Right cardiac atrium (tissue), 5 donors: ENCODE measurements around the gene LDB3. TPM values are rescaled to one million over a fixed set of nuclear protein-coding genes. Genes with fewer than 3 reads are reported as not detected.

Source experiments
- ATAC-seq, 2 donors: fragments of 200-7000 bp; cut with Tn5 transposase; one replicate each; pipeline versions ENCODE4 v1.8.0 to v1.9.1; 2020; ENCODE audit warnings: moderate library complexity in 2 of 2, mild to moderate bottlenecking in 1 of 2
- DNase-seq, 3 donors: peaks; one replicate each; pipeline ENCODE4 v3.0.0-alpha.2; 2020
- H3K27ac ChIP-seq: one replicate; pipeline ENCODE4 v1.5.1; 2013; ENCODE audit warnings: mild to moderate bottlenecking, low read length, control low read depth, moderate library complexity
- H3K27me3 ChIP-seq: one replicate; pipeline ENCODE4 v1.6.1; 2013; ENCODE audit not compliant: control insufficient read depth, insufficient read depth
- H3K4me1 ChIP-seq: one replicate; pipeline ENCODE4 v1.6.1; 2013; ENCODE audit warnings: low read length; ENCODE audit not compliant: control insufficient read depth, insufficient read depth
- H3K4me3 ChIP-seq: one replicate; pipeline ENCODE4 v1.5.1; 2013; ENCODE audit warnings: low read length, control low read depth
- H3K9me3 ChIP-seq: one replicate; pipeline ENCODE4 v1.6.1; 2013; ENCODE audit warnings: low read length; ENCODE audit not compliant: control insufficient read depth
- WGBS: extraction: QIAGEN DNeasy Blood & Tissue Kit; methylation state at CpG from one replicate; pipeline ENCODE4 v1.1.7; 2013; 5-methylcytosine and 5-hydroxymethylcytosine counted together
- intact Hi-C, 4 donors: fragments of 100-400 bp; cut with DNase I; formaldehyde crosslinking; loops; one replicate each; pipeline versions ENCODE4 v1.11.0 to v1.14.0; 2022 to 2023
- polyA plus RNA-seq: library from polyadenylated mRNA; stranded (reverse); fragments of 200-250 nt; gene quantifications from one replicate; pipeline ENCODE4 v1.2.3, GENCODE V29; 2013
- total RNA-seq, 4 donors: library from RNA; stranded (reverse); fragmentation: NEBNext Ultra II Directional; extraction: Animal tissue kit (Norgen Biotek cat#: 25700); gene quantifications; one replicate each; pipeline ENCODE4 v1.2.1, GENCODE V29; 2021
- donor health status: healthy with polysubstance abuse.
- donor health status: DM: no; HTN: yes; CAD: no.
- donor health status: DM: no; HTN: no; CAD: no.
- donor health status: DM: no; HTN: yes; CAD: no; lungs with severe emphysema.
- donor health status: DM: yes; HTN: yes; CAD: no.

Gene LDB3
- total and polyA plus RNA-seq, 5 donors, result 738 to 1,223 (median 953) TPM

GRCh38 chr10:86757113-86757972, 89.0 kb downstream of the LDB3 start:
- Histone ChIP-seq H3K27me3 (no peaks in the 10 kb centered on the region), H3K27ac (peak overlapping the region; percentile 90), H3K4me1 (peaks cover 3% of the 10 kb centered on the region), H3K9me3 (no peaks in the 10 kb centered on the region), H3K4me3 (peak overlapping the region; percentile 70)
- DNase-seq, result peak; percentile 39 to 77 (median 75)
- peak in 1 of 2 donors; percentile 0 for ATAC-seq
- intact Hi-C loops, result loop anchor here in 2 of 4 donors (5.0 to 10.0 kb wide), 2 partner anchors 140 to 147 kb away; no protein-coding TSS in a partner anchor
- 3% methylated on average over 47 of the region's 47 CpGs for WGBS

- Histone ChIP-seq H3K4me3 (peak overlapping the region; percentile 70), H3K27me3 (no peaks in the 10 kb centered on the region), H3K4me1 (peaks cover 5% of the 10 kb centered on the region), H3K27ac (no peak overlapping the region), H3K9me3 (no peaks in the 10 kb centered on the region)
- no peak for ATAC-seq
- 21% methylated on average over 9 of the region's 9 CpGs for WGBS
- no peak for DNase-seq
- intact Hi-C loops, result loop anchor here in 3 of 4 donors (2.0 to 10.0 kb wide), 3 partner anchors 139 to 146 kb away; no protein-coding TSS in a partner anchor
Measured at GRCh38 chr10:86758189-86759072, 90.1 kb downstream of the LDB3 start.

GRCh38 chr10:86759073-86759672, 90.9 kb downstream of the LDB3 start:
- WGBS, result 34% methylated on average over 3 of the region's 3 CpGs
- H3K4me3 ChIP-seq, result peak overlapping the region; percentile 70
- ATAC-seq (no peak), DNase-seq (no peak)
- H3K4me1 ChIP-seq, result peaks cover 2% of the 10 kb centered on the region
- no peaks in the 10 kb centered on the region for H3K9me3 ChIP-seq
- intact Hi-C loops, result loop anchor here in 3 of 4 donors (2.0 to 10.0 kb wide), 3 partner anchors 138 to 146 kb away; no protein-coding TSS in a partner anchor
- H3K27me3 ChIP-seq, result no peaks in the 10 kb centered on the region
- H3K27ac ChIP-seq, result no peak overlapping the region

GRCh38 chr10:86763404-86763803, 95.1 kb downstream of the LDB3 start:
- intact Hi-C loops, result no loop called here
- no peak overlapping the region for H3K27ac ChIP-seq
- no peaks in the 10 kb centered on the region for H3K27me3 ChIP-seq
- H3K9me3 ChIP-seq, result no peaks in the 10 kb centered on the region
- H3K4me1 ChIP-seq, result peaks cover 2% of the 10 kb centered on the region
- ATAC-seq, result peak in 1 of 2 donors; percentile 42
- H3K4me3 ChIP-seq, result no peak overlapping the region
- 56% methylated on average over 5 of the region's 5 CpGs for whole genome bisulfite sequencing
- DNase-seq, result no peak

GRCh38 chr10:86765548-86765947, 97.2 kb downstream of the LDB3 start:
- no peaks in the 10 kb centered on the region for H3K9me3 ChIP-seq
- intact Hi-C loops, result no loop called here
- no peak overlapping the region for H3K27ac ChIP-seq
- H3K4me3 ChIP-seq, result no peak overlapping the region
- H3K4me1 ChIP-seq, result peaks cover 4% of the 10 kb centered on the region
- ATAC-seq (no peak), DNase-seq (no peak)
- no peaks in the 10 kb centered on the region for H3K27me3 ChIP-seq
- 76% methylated on average over 2 of the region's 2 CpGs for WGBS

- 80% methylated on average over 1 of the region's 1 CpG for WGBS
Measured at GRCh38 chr10:86768412-86769062, 100.2 kb downstream of the LDB3 start.

GRCh38 chr10:86769991-86770390, 101.7 kb downstream of the LDB3 start:
- peaks cover 5% of the 10 kb centered on the region for H3K4me1 ChIP-seq
- H3K9me3 ChIP-seq, result no peaks in the 10 kb centered on the region
- H3K4me3 ChIP-seq, result no peak overlapping the region
- H3K27ac ChIP-seq, result no peak overlapping the region
- WGBS, result 90% methylated on average over 10 of the region's 10 CpGs
- no peaks in the 10 kb centered on the region for H3K27me3 ChIP-seq
- intact Hi-C loops, result no loop called here
- DNase-seq (no peak), ATAC-seq (peak; percentile 30 to 45)

More at GRCh38 chr10:86768412-86769062, 100.2 kb downstream of the LDB3 start:
- H3K4me3 ChIP-seq, result no peak overlapping the region
- no peak overlapping the region for H3K27ac ChIP-seq
- no peaks in the 10 kb centered on the region for H3K9me3 ChIP-seq
- DNase-seq, result no peak
- H3K4me1 ChIP-seq, result peaks cover 5% of the 10 kb centered on the region
- no peaks in the 10 kb centered on the region for H3K27me3 ChIP-seq
- no peak for ATAC-seq
- intact Hi-C loops, result no loop called here

- DNase-seq (no peak), ATAC-seq (peak; percentile 87 to 92)
- 47% methylated on average over 2 of the region's 2 CpGs for WGBS
- no peaks in the 10 kb centered on the region for H3K9me3 ChIP-seq
- no peaks in the 10 kb centered on the region for H3K27me3 ChIP-seq
- H3K4me3 ChIP-seq, result no peak overlapping the region
- no peak overlapping the region for H3K27ac ChIP-seq
- peaks cover 5% of the 10 kb centered on the region for H3K4me1 ChIP-seq
- intact Hi-C loops, result no loop called here
Measured at GRCh38 chr10:86770412-86770960, 102.2 kb downstream of the LDB3 start.

- 71% methylated on average over 6 of the region's 6 CpGs for WGBS
- DNase-seq (no peak), ATAC-seq (no peak)
- Histone ChIP-seq H3K27ac (no peak overlapping the region), H3K27me3 (no peaks in the 10 kb centered on the region), H3K4me3 (no peak overlapping the region), H3K4me1 (peaks cover 10% of the 10 kb centered on the region), H3K9me3 (no peaks in the 10 kb centered on the region)
- intact Hi-C loops, result no loop called here
Measured at GRCh38 chr10:86773498-86773897, 105.2 kb downstream of the LDB3 start.
